Measurements from ENCODE around the gene USP53. TPM values are rescaled to one million over a fixed set of nuclear protein-coding genes. Genes with fewer than 3 reads are reported as not detected.

The USP53 gene
- total and polyA plus RNA-seq, 2 experiments from 2014 or later = 17.1 to 27.7 TPM

DNA sequence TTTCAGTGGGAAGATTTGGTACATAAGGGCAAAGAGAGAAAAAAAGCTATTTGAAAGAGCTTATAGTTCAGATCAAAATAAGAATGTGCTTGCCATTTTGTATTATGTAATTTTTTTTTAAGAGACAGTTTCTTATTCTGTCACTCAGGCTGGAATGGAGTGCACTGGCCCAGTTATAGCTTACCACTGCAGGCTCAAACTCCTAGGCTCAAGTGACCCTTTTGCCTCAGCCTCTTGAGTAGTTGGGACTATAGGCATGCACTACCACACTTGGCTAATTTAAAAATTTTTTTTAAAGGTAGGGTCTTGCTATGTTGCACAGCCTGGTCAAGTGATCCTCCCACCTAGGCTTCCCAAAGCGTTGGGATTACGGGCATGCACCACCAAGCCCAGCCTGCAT, 22.2 kb upstream of the USP53 start (continued):
- TF ChIP-seq, protein P1, sequence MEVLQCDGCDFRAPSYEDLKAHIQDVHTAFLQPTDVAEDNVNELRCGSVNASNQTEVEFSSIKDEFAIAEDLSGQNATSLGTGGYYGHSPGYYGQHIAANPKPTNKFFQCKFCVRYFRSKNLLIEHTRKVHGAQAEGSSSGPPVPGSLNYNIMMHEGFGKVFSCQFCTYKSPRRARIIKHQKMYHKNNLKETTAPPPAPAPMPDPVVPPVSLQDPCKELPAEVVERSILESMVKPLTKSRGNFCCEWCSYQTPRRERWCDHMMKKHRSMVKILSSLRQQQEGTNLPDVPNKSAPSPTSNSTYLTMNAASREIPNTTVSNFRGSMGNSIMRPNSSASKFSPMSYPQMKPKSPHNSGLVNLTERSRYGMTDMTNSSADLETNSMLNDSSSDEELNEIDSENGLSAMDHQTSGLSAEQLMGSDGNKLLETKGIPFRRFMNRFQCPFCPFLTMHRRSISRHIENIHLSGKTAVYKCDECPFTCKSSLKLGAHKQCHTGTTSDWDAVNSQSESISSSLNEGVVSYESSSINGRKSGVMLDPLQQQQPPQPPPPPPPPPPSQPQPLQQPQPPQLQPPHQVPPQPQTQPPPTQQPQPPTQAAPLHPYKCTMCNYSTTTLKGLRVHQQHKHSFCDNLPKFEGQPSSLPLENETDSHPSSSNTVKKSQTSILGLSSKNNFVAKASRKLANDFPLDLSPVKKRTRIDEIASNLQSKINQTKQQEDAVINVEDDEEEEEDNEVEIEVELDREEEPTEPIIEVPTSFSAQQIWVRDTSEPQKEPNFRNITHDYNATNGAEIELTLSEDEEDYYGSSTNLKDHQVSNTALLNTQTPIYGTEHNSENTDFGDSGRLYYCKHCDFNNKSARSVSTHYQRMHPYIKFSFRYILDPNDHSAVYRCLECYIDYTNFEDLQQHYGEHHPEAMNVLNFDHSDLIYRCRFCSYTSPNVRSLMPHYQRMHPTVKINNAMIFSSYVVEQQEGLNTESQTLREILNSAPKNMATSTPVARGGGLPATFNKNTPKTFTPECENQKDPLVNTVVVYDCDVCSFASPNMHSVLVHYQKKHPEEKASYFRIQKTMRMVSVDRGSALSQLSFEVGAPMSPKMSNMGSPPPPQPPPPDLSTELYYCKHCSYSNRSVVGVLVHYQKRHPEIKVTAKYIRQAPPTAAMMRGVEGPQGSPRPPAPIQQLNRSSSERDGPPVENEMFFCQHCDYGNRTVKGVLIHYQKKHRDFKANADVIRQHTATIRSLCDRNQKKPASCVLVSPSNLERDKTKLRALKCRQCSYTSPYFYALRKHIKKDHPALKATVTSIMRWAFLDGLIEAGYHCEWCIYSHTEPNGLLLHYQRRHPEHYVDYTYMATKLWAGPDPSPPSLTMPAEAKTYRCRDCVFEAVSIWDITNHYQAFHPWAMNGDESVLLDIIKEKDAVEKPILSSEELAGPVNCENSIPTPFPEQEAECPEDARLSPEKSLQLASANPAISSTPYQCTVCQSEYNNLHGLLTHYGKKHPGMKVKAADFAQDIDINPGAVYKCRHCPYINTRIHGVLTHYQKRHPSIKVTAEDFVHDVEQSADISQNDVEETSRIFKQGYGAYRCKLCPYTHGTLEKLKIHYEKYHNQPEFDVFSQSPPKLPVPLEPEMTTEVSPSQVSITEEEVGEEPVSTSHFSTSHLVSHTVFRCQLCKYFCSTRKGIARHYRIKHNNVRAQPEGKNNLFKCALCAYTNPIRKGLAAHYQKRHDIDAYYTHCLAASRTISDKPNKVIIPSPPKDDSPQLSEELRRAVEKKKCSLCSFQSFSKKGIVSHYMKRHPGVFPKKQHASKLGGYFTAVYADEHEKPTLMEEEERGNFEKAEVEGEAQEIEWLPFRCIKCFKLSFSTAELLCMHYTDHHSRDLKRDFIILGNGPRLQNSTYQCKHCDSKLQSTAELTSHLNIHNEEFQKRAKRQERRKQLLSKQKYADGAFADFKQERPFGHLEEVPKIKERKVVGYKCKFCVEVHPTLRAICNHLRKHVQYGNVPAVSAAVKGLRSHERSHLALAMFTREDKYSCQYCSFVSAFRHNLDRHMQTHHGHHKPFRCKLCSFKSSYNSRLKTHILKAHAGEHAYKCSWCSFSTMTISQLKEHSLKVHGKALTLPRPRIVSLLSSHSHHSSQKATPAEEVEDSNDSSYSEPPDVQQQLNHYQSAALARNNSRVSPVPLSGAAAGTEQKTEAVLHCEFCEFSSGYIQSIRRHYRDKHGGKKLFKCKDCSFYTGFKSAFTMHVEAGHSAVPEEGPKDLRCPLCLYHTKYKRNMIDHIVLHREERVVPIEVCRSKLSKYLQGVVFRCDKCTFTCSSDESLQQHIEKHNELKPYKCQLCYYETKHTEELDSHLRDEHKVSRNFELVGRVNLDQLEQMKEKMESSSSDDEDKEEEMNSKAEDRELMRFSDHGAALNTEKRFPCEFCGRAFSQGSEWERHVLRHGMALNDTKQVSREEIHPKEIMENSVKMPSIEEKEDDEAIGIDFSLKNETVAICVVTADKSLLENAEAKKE (CRISPR knock-in tag; IDR thresholded peaks at IDR 0.05) = no peak
- TF ChIP-seq STAT1 (IDR thresholded peaks at IDR 0.05; ENCODE audit: unreplicated experiment) (no peak), NANOG (IDR thresholded peaks at IDR 0.05; ENCODE audit: borderline replicate concordance) (no peak), CREB1 (CRISPR knock-in tag; IDR thresholded peaks at IDR 0.05; ENCODE audit: low read depth) (no peak), POLR2AphosphoS5 (IDR thresholded peaks at IDR 0.05; ENCODE audit: low read depth) (no peak), ZNF114 (CRISPR knock-in tag; IDR thresholded peaks at IDR 0.05) (no peak)
- TF ChIP-seq, protein P2, sequence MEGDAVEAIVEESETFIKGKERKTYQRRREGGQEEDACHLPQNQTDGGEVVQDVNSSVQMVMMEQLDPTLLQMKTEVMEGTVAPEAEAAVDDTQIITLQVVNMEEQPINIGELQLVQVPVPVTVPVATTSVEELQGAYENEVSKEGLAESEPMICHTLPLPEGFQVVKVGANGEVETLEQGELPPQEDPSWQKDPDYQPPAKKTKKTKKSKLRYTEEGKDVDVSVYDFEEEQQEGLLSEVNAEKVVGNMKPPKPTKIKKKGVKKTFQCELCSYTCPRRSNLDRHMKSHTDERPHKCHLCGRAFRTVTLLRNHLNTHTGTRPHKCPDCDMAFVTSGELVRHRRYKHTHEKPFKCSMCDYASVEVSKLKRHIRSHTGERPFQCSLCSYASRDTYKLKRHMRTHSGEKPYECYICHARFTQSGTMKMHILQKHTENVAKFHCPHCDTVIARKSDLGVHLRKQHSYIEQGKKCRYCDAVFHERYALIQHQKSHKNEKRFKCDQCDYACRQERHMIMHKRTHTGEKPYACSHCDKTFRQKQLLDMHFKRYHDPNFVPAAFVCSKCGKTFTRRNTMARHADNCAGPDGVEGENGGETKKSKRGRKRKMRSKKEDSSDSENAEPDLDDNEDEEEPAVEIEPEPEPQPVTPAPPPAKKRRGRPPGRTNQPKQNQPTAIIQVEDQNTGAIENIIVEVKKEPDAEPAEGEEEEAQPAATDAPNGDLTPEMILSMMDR (conservative IDR thresholded peaks at IDR 0.05; ENCODE audit: low read depth in 2 of 2) = no peak

DNA sequence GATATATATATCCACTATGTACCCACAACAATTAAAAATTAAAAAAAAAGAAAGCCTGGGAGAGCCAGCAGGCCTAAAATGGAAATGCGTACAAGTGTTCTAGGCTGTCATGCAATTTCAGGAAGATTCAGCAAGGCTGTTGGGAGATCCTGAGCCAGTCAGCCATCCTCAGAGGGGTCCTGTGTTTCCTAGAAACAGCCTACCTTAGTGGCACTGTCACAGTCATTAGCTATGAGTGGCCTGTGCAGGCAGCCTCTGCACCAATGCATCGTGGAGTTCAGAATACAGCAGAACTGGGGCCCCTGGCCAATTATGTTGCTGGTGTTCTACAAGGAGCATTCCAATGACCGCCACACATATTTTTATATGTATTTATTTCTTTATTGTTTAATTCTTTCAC, 21.0 kb upstream of the USP53 start:
- Histone ChIP-seq H3K4me2 (no peak overlapping the region), H3K79me2 (replicated peaks; ENCODE audit: insufficient read depth) (no peaks in the 10 kb centered on the region), H3K4me3 (no peak overlapping the region), H3K27ac (ENCODE audit: low read depth) (no peak overlapping the region), H3K4me1 (ENCODE audit: insufficient read depth) (no peaks in the 10 kb centered on the region), H3K36me3 (ENCODE audit: insufficient read depth) (no peaks in the 10 kb centered on the region), H4K20me1 (replicated peaks; ENCODE audit: insufficient read depth) (no peaks in the 10 kb centered on the region), H3K27me3 (ENCODE audit: insufficient read depth) (no peaks in the 10 kb centered on the region), H3F3A (replicated peaks; ENCODE audit: low read depth) (no peaks in the 10 kb centered on the region), H2AFZ (no peak overlapping the region), H3K9me2 (ENCODE audit: insufficient read depth) (no peaks in the 10 kb centered on the region)
- H3K27me3 Mint-ChIP-seq (ENCODE audit: insufficient read depth, low read depth, poor library complexity) = no peaks in the 10 kb centered on the region
- no peak overlapping the region for H3K27ac Mint-ChIP-seq
- no peak overlapping the region for H3K4me3 Mint-ChIP-seq
- H3K36me3 Mint-ChIP-seq (ENCODE audit: low read depth) = no peaks in the 10 kb centered on the region
- ATAC-seq (no peak), DNase-seq (ENCODE audit: low spot score) (no peak)
- no peaks in the 10 kb centered on the region for H3K4me1 Mint-ChIP-seq
- no peaks in the 10 kb centered on the region for H3K9me3 Mint-ChIP-seq
- no peak for TF ChIP-seq ZNF114 (CRISPR knock-in tag; IDR thresholded peaks at IDR 0.05)
- TF ChIP-seq, protein P2 (conservative IDR thresholded peaks at IDR 0.05; ENCODE audit: low read depth in 2 of 2) = no peak
- TF ChIP-seq JUNB (IDR thresholded peaks at IDR 0.05; ENCODE audit: unreplicated experiment) = no peak
- no peak for TF ChIP-seq EZH2 (IDR thresholded peaks at IDR 0.05; ENCODE audit: low read depth, unreplicated experiment)
- TF ChIP-seq EZH2phosphoT487 (IDR thresholded peaks at IDR 0.05; ENCODE audit: unreplicated experiment) = no peak
- TF ChIP-seq, protein P3, sequence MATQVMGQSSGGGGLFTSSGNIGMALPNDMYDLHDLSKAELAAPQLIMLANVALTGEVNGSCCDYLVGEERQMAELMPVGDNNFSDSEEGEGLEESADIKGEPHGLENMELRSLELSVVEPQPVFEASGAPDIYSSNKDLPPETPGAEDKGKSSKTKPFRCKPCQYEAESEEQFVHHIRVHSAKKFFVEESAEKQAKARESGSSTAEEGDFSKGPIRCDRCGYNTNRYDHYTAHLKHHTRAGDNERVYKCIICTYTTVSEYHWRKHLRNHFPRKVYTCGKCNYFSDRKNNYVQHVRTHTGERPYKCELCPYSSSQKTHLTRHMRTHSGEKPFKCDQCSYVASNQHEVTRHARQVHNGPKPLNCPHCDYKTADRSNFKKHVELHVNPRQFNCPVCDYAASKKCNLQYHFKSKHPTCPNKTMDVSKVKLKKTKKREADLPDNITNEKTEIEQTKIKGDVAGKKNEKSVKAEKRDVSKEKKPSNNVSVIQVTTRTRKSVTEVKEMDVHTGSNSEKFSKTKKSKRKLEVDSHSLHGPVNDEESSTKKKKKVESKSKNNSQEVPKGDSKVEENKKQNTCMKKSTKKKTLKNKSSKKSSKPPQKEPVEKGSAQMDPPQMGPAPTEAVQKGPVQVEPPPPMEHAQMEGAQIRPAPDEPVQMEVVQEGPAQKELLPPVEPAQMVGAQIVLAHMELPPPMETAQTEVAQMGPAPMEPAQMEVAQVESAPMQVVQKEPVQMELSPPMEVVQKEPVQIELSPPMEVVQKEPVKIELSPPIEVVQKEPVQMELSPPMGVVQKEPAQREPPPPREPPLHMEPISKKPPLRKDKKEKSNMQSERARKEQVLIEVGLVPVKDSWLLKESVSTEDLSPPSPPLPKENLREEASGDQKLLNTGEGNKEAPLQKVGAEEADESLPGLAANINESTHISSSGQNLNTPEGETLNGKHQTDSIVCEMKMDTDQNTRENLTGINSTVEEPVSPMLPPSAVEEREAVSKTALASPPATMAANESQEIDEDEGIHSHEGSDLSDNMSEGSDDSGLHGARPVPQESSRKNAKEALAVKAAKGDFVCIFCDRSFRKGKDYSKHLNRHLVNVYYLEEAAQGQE (IDR thresholded peaks at IDR 0.05; ENCODE audit: unreplicated experiment) = no peak

All from GM23338 (cell line).